HEK293T (cell line): ENCODE results near the gene NCOA5.

Source experiments
- CTCF ChIA-PET: fragments of 350-600 bp; formaldehyde crosslinking; extraction: SDS; loops from one replicate; lab custom pipeline; 2021; ENCODE audit warnings: antibody characterized with exemption, inconsistent platforms; lab: Yijun Ruan, JAX
- POLR2A ChIA-PET: fragments of 350-600 bp; formaldehyde crosslinking; extraction: SDS; loops from one replicate; lab custom pipeline; 2020; ENCODE audit warnings: antibody characterized with exemption, inconsistent platforms; lab: Yijun Ruan, JAX
- DNase-seq: peaks from one replicate; pipeline ENCODE4 v3.0.0; 2012; ENCODE audit warnings: mixed read lengths; ENCODE audit errors: extremely low spot score
- ARNT ChIP-seq: fragments of 450-650 bp; IDR thresholded peaks from 2 replicates; pipeline ENCODE4 v1.6.1; 2017; ENCODE audit warnings: mild to moderate bottlenecking
- BHLHE40 ChIP-seq: fragments of 450-650 bp; IDR thresholded peaks from 2 replicates; pipeline ENCODE4 v1.6.1; 2016; ENCODE audit warnings: mild to moderate bottlenecking, moderate library complexity, borderline replicate concordance
- CTBP1 ChIP-seq: fragments of 450-650 bp; IDR thresholded peaks from 2 replicates; pipeline ENCODE4 v1.6.1; 2016; ENCODE audit warnings: borderline replicate concordance
- ELF4 ChIP-seq: fragments of 450-650 bp; IDR thresholded peaks from 2 replicates; pipeline ENCODE4 v1.6.1; 2017; ENCODE audit warnings: antibody characterized with exemption
- FOXA1 ChIP-seq: fragments of 450-650 bp; IDR thresholded peaks from 2 replicates; pipeline ENCODE4 v1.6.1; 2016; ENCODE audit warnings: mild to moderate bottlenecking
- FOXK2 ChIP-seq: fragments of 450-650 bp; IDR thresholded peaks from 2 replicates; pipeline ENCODE4 v1.6.1; 2016; ENCODE audit warnings: mild to moderate bottlenecking
- FOXM1 ChIP-seq: fragments of 450-650 bp; IDR thresholded peaks from 2 replicates; pipeline ENCODE4 v1.6.1; 2017; ENCODE audit warnings: mild to moderate bottlenecking, borderline replicate concordance
- HDGF ChIP-seq: fragments of 450-650 bp; IDR thresholded peaks from 2 replicates; pipeline ENCODE4 v1.6.1; 2017; ENCODE audit warnings: antibody characterized with exemption, borderline replicate concordance
- L3MBTL2 ChIP-seq: fragments of 450-650 bp; conservative IDR thresholded peaks from 2 replicates; pipeline ENCODE4 v1.6.1; 2016; ENCODE audit warnings: mild to moderate bottlenecking
- LEF1 ChIP-seq: fragments of 450-650 bp; IDR thresholded peaks from 2 replicates; pipeline ENCODE4 v1.6.1; 2017; ENCODE audit warnings: mild to moderate bottlenecking, borderline replicate concordance
- NFRKB ChIP-seq: fragments of 450-650 bp; IDR thresholded peaks from 2 replicates; pipeline ENCODE4 v1.6.1; 2016; ENCODE audit warnings: mild to moderate bottlenecking, moderate library complexity
- SP1 ChIP-seq: fragments of 450-650 bp; IDR thresholded peaks from 2 replicates; pipeline ENCODE4 v1.6.1; 2017
- SUZ12 ChIP-seq: fragments of 450-650 bp; IDR thresholded peaks from 2 replicates; pipeline ENCODE4 v1.6.1; 2016; ENCODE audit warnings: mild to moderate bottlenecking
- TARDBP ChIP-seq: fragments of 450-650 bp; IDR thresholded peaks from 2 replicates; pipeline ENCODE4 v1.6.1; 2016
- ZNF384 ChIP-seq: fragments of 450-650 bp; IDR thresholded peaks from 2 replicates; pipeline ENCODE4 v1.6.1; 2016
- TF ChIP-seq, protein P1 (sequence below): fragments of 450-650 bp; IDR thresholded peaks from 2 replicates; pipeline ENCODE4 v1.6.1; 2016

The NCOA5 gene

DNA sequence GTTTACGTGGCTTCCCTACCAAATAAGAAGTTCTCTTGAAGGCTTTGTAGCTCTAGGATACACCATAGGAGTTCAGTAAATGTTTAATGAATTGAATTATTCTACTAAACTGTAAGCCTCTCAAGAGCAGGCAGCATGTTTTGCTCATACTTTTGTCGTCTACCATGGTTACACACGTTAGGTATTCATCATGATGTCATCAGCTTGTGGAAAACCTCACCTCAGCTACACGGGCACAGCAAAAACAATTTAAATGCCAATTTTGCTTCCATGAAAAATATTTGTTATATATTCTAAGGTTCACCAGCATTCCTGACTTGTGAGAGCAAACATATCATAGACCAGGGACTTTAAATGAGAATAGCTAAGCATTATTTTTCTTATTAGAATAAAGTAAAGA, 16.7 kb downstream of the NCOA5 start:
- ChIA-PET CTCF (no interaction called here), POLR2A (no interaction called here)
- TF ChIP-seq ARNT (no peak), TARDBP (no peak), FOXM1 (no peak), BHLHE40 (no peak)
- TF ChIP-seq, protein P1, sequence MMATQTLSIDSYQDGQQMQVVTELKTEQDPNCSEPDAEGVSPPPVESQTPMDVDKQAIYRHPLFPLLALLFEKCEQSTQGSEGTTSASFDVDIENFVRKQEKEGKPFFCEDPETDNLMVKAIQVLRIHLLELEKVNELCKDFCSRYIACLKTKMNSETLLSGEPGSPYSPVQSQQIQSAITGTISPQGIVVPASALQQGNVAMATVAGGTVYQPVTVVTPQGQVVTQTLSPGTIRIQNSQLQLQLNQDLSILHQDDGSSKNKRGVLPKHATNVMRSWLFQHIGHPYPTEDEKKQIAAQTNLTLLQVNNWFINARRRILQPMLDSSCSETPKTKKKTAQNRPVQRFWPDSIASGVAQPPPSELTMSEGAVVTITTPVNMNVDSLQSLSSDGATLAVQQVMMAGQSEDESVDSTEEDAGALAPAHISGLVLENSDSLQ = no peak

DNA sequence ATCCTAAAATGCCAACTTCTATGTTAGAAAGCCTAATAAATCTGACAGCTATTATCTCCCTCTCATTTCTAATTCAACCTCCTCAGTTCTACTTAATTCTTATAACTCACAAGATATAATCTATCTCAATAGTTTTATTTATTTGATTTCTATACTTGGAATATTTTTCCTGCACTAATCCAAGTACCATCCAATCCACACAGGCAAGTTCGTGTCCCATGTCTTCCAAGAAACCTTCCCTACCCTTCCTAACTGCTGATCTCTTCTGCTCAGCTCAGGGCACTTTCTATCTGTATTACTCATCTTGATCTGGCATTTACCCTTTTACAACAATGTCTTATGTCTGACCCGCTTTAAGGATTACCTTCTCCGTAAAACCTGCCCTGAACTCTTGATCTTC, 18.2 kb downstream of the NCOA5 start:
- ChIA-PET CTCF (no interaction called here), POLR2A (no interaction called here)
- no peak for DNase-seq
- no peak for TF ChIP-seq FOXA1

More for the DNA sequence above, 16.7 kb downstream of the NCOA5 start:
- no peak for DNase-seq

DNA sequence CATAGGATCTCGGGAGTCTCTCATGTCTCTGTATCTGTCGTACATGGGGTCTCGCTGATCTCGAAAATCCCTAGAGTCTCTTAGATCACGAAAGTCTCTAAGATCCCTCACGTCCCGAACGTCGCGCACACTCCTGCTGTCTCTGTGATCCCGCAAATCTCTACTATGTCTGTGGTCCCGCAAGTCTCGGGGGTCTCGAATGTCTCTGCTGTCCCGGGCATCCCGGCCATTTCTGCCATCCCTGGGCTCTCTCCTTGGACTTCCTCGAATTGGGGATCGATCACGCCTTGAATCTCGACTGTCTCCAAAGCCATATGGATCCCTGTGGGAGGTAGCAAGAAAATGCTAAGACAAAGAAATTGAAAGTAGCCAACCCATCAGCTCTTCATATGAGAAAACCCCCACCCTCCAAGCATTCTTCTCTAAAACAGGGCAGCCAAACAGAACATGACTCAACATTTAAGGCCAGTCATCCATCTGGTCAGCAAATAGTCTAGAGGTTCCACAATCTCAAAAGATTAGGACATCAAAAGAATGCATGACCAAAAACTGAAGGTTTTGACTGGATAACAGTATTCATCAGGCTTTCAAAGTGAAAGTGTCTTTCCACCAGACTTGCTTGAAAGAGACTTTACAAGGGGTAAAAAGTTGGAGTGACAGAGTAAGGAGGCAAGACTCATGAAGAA, 19.4 kb downstream of the NCOA5 start:
- ChIA-PET POLR2A (no interaction called here), CTCF (no interaction called here)
- DNase-seq = no peak
- no peak for TF ChIP-seq LEF1
- TF ChIP-seq HDGF = no peak
- no peak for TF ChIP-seq FOXK2
- no peak for TF ChIP-seq L3MBTL2
- TF ChIP-seq BHLHE40 = no peak
- TF ChIP-seq ZNF384 = no peak

DNA sequence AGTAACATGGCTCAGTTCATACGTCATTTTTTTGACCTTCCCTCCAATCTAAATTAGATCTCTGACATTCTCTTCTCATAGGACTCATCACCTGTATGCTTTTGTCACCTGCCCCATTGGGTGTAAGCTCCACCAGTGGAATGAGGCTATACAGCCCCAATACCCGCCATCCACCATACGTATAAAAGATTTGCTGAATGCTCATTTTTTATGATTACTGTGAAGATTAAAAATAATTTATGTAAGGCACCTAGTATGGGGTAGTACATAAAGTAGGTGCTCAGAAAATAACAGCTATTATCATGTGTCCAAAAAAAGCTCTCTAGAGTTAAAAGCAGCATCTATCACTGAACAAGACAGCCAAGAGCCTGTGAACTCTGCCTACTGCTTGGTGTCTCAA, 24.1 kb downstream of the NCOA5 start:
- DNase-seq = no peak
- TF ChIP-seq FOXA1 = no peak
- no peak for TF ChIP-seq ELF4
- TF ChIP-seq ARNT = no peak
- ChIA-PET POLR2A (no interaction called here), CTCF (no interaction called here)

DNA sequence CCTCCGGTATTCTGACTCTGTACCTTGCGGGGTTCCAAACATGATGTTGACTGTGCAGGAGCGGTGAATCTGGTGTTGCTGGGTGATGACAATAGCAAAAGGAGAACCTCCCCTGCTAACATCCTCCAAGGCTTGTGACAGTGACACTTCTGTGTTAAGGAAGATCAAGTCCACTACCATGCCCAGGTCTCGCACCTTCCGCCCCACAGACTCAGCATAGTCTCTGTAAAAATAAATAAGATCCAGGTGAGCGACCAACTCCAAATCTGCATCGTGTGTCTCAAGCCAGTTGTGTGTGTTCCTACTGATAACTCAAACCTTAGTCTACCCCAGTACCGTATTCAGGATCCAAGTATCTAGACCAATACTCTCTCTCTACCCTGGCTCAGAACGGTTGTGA, 24.8 kb downstream of the NCOA5 start:
- POLR2A ChIA-PET = no interaction called here
- TF ChIP-seq ELF4 = no peak
- no peak for TF ChIP-seq HDGF
- TF ChIP-seq BHLHE40 = no peak
- no peak for TF ChIP-seq TARDBP
- TF ChIP-seq FOXA1 = no peak
- no peak for TF ChIP-seq LEF1
- TF ChIP-seq L3MBTL2 = no peak
- no peak for TF ChIP-seq FOXM1
- TF ChIP-seq FOXK2 = no peak
- DNase-seq = no peak
- CTCF ChIA-PET = no interaction called here

DNA sequence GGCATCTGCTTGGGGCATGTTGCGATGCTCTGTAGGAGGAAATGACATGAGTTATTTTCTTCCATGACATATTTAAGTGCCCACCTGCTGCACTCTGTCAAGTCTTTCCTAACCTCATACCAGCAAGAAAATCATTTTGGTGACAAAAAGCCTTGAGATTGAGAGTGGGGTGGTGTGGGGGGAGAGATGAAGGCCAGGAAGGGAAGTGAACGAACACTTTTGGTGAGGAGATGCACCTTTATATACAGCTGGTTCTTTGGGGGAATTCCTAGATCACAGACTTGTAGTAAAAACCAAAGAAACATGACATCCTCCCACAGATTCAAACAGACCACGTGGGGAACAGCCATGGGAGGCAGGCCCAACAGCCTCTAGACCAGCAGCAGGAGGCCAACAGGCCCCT, 26.1 kb downstream of the NCOA5 start:
- ChIA-PET POLR2A (no interaction called here), CTCF (no interaction called here)
- TF ChIP-seq FOXM1 (no peak), FOXA1 (no peak), ELF4 (no peak), SUZ12 (no peak), SP1 (no peak), HDGF (no peak), NFRKB (no peak), LEF1 (no peak), BHLHE40 (no peak), ARNT (no peak)
- DNase-seq = no peak

DNA sequence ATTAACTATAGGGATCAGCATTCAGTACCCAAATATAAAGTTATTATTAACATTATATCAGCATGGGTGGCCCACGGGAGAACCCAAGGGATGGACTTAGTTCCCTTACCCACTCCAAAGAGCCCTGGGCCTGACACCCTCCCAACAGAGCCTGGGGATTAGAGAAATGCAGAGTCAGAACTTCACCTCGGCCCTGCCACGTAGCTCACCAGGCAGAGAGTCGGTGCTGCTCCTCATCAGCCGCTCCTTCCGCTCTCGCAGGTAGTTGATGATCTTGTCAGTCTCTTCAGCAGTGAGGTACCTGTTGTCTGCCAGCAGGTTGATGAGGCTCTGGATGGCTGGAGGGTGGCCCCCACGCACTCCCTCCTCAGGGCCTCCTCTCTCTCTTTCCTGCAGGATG, 26.6 kb downstream of the NCOA5 start:
- ChIA-PET POLR2A (no interaction called here), CTCF (no interaction called here)
- no peak for DNase-seq
- no peak for TF ChIP-seq BHLHE40
- TF ChIP-seq LEF1 = no peak
- TF ChIP-seq FOXA1 = no peak
- TF ChIP-seq, protein P1 = no peak
- no peak for TF ChIP-seq FOXK2
- no peak for TF ChIP-seq ARNT
- TF ChIP-seq SP1 = no peak
- TF ChIP-seq SUZ12 = no peak
- no peak for TF ChIP-seq NFRKB
- TF ChIP-seq CTBP1 = no peak
- TF ChIP-seq HDGF = no peak
- TF ChIP-seq FOXM1 = no peak
- TF ChIP-seq ZNF384 = no peak
- TF ChIP-seq TARDBP = no peak
- TF ChIP-seq ELF4 = no peak
- no peak for TF ChIP-seq L3MBTL2

DNA sequence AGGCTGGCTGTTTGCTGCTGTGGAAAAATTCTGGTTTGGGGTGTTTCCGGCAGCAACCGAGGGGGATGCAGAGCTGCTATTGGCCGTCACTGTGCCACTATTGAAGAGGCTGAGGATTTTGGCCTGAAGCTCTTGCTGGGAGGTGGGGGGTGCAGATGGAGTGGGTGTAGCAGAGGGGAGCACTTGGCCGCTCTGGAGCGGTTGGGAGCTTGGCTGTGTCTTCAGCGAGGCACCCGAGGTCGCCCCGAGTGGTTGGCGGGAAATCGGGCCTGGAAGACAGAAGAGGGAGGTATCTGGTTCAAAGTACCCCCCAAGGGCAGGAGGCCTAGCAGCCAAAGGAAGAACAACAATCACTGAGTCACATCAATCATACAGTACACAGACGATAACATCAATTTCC, 27.1 kb downstream of the NCOA5 start:
- DNase-seq = no peak
- ChIA-PET POLR2A (no interaction called here), CTCF (interaction anchor here (1.1 kb wide), 1 partner anchor 48 kb away, joined by 3 read pairs; no protein-coding TSS in a partner anchor)
- TF ChIP-seq TARDBP = no peak
- TF ChIP-seq ELF4 = no peak
- TF ChIP-seq FOXM1 = no peak
- no peak for TF ChIP-seq HDGF
- no peak for TF ChIP-seq L3MBTL2
- no peak for TF ChIP-seq CTBP1
- no peak for TF ChIP-seq SP1
- TF ChIP-seq BHLHE40 = no peak
- TF ChIP-seq, protein P1 = no peak
- no peak for TF ChIP-seq ZNF384
- TF ChIP-seq ARNT = no peak
- no peak for TF ChIP-seq SUZ12
- no peak for TF ChIP-seq LEF1
- TF ChIP-seq NFRKB = no peak
- no peak for TF ChIP-seq FOXK2
- no peak for TF ChIP-seq FOXA1
